Stimulated activated CD4-positive, alpha-beta T cell treated with anti-CD3 and anti-CD28 coated beads, Interleukin-2, amount 100 ng/mL, for 24 hours (primary cell): ENCODE results near the gene ELL2.

ENCODE experiments used
- DNase-seq, 2 donors: peaks; one replicate each; pipeline ENCODE4 v3.0.0-alpha.2; 2020

Gene ELL2

DNA sequence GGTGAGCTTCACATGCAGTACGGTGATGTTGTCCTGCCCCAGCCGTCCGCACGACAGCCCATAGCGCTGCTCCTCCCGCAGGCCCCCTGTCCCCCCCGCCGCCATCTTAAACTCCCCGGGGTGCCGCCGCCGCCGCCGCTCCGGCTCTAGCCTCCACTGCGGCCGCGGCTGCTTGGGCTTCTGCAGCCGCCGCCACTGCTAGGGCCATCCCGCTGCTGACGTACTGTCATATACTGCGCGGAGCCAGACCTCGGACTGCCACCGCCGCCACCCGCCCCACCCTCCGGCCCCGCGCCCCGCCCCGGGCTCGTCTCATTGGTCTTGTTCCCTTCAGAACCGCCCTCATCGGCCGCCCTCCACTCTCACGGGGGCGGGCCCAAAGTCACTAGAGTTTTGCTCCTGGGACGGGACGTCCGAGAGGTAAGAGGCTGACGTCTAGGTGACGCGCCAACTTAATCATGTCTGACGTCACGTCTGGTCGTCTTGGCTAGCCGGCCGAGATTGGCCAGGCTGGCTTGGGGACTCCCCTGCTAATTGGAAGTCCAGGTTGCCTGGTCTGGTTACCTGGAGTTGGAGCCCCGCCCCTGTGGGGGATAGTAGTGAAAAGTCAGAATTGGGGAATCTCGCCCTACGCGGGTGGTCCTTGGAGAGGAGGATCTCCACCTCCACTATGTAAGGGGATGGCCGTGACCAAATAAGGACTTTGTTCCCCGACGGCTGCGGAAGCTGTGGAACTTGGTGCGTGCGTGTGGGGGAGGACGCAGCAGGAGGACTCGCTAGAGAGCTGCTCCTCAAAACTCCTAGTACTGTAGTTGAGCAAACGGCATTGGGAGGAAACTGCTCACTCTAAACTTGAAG, at the start of gene ELL2:
ELL2 (minus strand) TSS at position 235 of the 858 bp plus-strand sequence; CDS start at position 105, 130 bp downstream.
- peak; percentile 97 to 98 for DNase-seq

DNA sequence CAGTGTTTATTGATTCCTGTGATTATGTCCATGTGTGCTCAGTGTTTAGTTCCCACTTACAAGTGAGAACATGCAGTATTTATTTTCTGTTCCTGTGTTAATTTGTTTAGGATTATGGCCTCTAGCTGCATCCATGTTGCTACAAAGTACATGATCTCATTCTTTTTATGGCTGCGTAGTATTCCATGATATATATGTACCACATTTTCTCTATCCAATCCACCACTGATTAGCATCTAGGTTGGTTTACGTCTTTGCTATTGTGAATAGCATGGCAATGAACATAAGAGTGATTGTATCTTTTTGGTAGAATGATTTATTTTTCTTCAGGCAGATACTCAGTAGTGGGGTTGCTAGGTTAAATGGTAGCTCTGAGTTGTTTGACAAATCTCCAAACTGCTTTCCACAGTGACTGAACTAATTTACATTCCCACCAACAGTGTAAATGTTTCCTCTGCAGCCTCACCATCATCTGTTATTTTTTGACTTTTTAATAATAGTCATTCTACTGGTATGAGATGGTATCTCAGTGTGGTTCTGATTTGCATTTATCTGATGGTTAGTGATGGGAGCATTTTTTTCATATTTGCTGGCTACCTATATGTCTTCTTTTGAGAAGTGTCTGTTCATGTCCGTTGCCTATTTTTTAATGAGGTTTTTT, 47.5 kb upstream of the ELL2 start:
- DNase-seq: no peak

DNA sequence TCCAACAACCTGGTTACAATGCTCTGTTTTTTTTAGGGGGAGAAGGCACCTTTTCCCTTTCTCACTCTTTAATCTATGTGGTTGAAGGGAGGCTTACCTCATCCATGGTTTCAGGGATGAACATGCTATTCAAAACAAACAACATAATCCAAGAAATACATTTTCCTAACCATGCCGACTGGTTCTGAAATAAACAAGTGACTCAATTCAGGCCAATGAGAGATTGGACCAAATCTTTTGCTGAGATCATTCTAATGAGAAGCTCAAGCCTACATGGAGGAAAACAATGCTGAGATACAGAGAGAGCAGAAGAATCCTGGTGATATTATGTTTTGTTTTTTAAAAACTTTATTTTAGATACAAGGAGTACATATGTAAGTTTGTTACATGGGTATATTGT, 46.8 kb upstream of the ELL2 start:
- no peak for DNase-seq

DNA sequence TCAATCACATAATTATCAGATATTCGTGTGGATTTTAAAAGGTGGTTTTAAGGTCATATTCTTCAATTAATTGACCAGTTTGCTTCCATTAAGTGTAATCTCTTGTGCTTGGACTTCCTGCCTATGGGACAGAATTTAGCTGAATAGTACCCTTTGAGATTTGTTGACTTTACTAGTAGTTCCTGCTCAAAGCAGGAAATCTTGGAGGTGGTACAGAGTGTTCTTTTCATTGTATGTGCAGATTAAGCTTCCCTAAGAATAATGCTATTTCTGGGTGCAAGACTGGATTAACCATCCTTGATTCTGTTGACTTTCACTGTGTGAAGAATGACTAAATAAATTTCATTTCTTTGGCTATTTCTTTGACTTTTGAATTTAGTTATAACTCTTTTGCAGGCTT, 45.4 kb upstream of the ELL2 start:
- DNase-seq: no peak

DNA sequence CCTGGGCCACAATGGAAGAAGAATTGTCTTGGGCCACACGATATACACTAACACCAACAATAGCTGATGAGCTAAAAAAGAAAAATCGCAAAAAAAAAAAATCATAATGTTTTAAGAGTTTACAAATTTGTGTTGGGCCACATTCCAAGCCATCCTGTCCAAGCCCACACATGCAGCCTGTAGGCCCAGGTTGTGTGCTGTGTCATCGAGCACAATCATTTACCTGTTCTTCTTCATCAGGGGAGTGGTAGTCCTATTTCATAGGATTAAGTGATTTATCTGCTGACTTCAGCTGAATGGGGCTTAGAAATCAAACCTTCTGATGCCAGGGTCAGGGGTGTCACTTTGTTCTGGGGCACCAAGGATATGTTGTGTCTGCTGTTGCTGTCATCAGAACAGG, 44.6 kb upstream of the ELL2 start:
- no peak for DNase-seq

DNA sequence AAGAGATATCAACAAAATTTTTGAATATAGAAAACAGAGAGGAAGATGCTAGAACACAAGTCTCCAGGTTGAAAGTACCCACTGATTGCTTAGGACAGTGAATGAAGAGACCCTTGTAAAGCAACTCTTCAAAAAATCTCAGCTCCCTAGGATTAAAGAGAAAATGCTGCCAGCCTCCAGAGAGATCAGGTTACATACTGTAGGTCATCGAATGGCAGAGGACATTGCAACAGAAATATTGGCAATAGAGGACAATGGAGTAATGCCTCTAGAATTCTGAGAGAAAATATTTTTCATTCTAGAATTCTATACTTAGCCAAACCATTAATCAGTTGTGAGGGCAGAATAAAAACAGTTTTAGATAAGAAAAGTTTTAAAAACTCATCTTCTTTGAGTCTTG, 43.1 kb upstream of the ELL2 start:
- DNase-seq: no peak

DNA sequence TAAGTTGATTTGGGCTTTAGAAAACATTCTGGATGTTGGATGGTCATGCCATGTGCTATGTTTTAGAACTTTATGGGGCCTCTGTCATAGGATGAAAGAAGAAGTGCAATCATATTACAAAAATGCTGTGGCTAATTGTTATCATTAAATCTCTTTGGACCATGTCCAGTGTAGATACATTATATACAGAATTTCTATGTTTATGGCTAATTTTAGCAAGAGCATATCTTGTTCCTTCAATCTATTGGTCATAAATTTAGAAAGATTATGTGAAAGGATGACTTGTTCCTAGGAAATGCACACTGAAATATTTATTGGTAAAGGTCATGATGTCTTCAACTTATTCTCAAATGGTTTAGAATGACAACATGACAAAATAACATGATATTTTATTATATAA, 42.4 kb upstream of the ELL2 start:
- no peak for DNase-seq

- no peak for DNase-seq
These were observed 39.6 kb upstream of the ELL2 start for GRCh38 chr5:96001262-96001661.

GRCh38 chr5:96000308-96000707, 38.7 kb upstream of the ELL2 start:
- DNase-seq: no peak

GRCh38 chr5:95996904-95997723, 35.5 kb upstream of the ELL2 start:
- no peak for DNase-seq

DNA sequence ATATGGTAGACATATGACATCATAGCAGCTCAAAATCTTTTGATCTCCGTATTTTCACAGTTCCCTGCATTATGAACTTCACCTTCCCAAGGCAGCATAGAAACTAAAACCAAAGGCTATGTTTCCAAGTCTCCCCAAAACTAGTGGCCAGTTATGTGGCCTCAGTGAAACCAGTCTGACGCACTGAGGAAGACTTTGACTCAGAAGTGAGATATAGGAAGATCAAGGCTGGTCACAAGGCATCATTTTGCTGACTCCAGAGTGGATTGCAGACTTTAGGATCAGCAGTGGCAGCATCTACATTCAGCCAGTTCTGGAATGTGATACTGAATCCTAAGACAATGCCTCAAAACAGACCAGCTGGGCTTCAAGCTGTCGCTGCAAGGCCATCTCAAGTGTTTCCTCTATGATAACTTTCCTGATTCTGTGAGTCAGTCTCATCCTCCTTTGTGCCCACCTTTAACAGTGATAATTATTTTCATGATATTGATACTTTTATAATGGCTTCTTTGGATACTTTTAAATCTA, 34.4 kb upstream of the ELL2 start:
- no peak for DNase-seq

DNA sequence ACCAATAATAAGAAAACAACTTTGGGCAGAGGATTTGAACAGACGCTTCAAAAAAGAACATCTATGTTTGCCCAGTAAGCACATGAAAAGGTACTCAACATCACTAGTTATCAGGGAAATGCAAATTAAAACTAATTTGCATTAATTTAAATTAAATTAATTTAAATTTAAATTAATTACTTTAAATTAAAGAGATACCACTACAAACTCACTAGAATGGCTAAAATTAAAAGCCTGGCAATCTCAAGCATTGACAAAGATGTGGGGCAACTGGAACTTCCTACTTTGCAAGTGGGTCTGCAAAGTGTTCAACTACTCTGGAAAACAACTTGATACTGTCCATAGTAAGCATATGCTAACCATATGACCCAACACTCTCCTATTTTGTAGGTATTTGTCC, 32.1 kb upstream of the ELL2 start:
- no peak for DNase-seq

DNA sequence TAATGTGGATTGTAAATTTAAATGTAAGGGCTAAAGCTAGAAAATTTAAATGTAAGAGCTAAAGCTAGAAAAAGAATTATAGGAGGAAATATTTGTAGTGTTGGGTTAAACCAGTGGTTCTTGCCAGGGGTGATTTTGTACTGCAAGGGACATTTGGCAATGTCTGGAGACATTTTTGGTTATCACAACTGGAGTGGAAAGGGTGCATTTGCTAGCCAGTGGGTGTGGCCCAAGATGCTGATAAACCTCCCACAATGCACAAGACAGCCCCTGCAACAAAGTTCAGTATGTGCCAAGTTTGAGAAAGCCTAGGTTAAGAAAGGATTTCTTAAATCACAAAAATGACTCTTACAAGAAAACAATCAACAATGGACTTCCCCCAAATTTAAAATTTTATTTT, 31.6 kb upstream of the ELL2 start:
- no peak for DNase-seq

DNA sequence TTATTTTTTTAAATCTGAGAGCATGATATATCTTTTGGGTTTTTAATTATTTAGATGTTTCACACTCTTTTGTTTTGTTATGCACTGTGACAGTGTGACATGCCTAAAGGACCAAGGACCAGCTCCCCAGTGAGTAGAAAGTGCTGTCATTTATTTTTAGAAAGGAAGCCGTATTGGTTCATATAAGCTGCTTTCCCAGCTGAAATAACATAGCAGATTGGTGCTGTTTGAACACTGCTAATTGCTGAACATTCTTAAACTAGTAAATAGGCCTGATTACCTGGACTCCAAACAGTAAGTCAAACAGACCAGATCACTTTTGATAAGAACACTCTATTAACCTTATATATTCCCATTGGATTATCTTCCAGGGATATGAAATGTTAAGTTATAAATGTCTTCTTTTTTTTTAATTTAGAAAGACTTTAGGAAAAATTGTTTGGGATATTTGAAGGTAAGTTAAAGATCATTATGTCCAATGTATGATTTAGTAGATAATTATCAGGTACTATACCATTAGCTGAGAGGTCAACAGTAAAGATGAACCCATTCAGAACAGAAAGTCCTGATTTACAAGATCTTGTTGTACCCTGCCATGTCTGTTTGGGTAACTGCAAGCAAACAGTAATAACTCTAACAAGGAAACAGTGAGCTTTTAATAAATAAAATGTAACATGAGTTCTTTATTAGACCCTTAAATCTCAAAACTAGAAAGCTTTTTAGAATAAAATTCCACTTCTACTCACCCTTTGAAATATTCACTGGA, 27.8 kb upstream of the ELL2 start:
- no peak for DNase-seq

GRCh38 chr5:95988877-95989276, 27.2 kb upstream of the ELL2 start:
- DNase-seq: no peak

GRCh38 chr5:95988094-95988493, 26.4 kb upstream of the ELL2 start:
- no peak for DNase-seq

DNA sequence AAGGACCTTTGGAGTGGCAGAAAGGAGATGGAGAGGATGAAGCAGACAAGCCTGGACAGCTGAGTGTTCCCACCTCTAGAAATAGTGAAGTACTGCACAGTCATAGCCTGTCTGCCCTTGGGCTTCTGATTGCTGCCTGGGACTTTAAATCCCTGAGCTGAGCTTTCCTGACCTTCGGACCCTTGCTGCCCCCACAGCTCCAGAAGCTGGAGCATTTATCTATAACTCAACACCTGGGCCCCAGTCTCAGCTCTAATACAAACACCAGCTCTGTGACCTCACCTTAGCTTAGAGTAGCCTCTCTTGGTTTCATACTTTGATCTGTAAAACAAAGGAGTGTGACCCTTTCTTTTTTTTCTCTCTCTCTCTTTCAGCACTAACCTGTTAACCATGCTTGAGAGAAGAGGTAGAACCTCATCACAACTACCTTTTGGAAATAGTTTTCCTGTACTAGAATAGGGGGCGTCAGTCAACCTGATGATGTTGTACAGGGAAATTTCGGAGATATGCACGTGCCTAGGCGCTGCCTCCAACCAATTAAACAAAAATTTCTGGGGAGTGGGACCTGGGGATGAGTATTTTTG, 25.4 kb upstream of the ELL2 start:
- no peak for DNase-seq

DNA sequence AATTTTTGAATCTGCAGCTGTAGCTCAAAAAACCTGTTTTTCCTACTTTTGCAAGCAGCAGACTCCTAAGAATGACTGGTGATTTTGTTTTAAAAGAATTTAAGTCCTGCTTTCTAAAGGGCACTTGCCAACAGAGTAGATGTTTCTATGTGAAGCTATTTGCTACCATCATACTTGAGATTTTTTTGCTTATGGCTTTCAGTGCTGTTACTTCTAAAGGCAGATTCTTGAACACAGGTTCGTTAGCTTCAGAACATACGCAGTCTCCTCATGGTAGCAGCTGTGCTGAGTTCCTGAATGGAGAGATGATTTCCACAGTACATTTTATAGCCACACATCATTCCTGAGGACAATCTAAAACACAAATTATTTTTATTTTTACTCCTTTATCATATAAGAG, 24.4 kb upstream of the ELL2 start:
- no peak for DNase-seq

GRCh38 chr5:95985249-95985648, 23.6 kb upstream of the ELL2 start:
- no peak for DNase-seq

DNA sequence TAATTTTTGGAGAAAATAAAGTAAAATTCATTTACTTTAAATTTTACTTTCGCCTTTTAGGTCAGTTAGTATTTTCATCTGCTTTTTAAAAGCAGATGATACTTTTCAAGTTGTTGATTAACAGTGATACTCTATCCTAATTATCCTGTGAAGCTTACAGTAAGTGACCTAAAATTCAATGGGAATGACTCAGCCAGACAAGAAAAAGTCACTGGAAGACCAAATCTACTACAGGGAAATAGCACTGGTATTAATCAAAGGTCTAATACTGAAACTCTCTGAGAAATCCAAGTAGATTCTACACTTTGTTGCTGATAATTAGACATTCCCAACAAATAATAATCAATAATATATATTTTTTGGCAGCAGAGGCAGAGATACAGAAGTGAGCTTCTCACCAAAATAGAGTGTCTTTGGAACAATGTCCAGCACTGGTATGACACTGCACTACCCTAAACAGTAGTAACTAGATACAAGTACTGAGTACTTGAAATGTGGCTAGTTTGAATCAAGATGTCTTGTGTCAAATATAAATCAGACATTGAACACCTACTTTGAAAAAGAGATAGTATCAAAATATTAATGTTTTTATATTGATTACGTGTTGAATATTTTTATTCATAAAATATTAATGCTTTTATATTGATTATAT, 22.8 kb upstream of the ELL2 start:
- DNase-seq: no peak

DNA sequence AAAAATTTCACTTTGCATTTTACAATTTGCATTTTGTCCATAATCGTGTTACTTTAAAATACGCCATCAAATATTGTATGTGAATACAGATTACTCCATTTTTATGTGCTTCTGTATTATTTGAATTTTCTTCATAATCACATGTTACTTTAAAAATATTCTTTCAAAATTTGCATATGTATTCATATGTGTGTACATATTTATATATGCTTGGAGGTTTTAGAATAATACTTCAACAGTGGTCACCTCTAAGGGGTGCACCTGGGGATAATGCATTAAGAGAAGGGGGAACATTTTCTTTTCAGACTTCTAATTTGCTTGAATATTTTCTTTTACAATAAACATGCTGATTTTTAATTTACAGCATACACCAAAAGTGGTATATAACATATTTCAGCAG, 21.9 kb upstream of the ELL2 start:
- no peak for DNase-seq

DNA sequence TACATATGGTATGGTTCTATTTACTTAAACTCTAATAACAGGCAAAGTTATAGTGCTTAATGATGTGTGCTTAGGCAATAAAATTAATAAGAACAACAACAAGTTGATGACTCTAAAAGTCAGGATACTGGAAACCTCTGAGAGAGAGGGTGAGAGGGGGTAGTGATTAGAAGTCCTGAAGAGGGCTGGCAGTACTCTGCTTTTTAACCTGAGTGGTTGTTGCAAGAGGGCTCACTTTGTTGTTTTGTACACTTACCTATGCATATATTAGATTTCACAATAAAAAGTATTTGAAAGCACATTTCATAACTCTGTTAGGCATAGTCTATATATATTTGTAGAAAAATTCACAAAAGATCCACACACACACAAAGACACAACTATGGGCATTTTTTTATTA, 21.4 kb upstream of the ELL2 start:
- DNase-seq: no peak
